ENCODE results near the gene ZNF638.
A peak's percentile ranks its signal among the peaks of the same experiment; 100 is the strongest.
"Not testable (repeated sequence)": the region's sequence is repeated elsewhere in the genome, so short reads cannot be mapped to it uniquely, and the experiment has no call there.

ZNF638 gene

DNA sequence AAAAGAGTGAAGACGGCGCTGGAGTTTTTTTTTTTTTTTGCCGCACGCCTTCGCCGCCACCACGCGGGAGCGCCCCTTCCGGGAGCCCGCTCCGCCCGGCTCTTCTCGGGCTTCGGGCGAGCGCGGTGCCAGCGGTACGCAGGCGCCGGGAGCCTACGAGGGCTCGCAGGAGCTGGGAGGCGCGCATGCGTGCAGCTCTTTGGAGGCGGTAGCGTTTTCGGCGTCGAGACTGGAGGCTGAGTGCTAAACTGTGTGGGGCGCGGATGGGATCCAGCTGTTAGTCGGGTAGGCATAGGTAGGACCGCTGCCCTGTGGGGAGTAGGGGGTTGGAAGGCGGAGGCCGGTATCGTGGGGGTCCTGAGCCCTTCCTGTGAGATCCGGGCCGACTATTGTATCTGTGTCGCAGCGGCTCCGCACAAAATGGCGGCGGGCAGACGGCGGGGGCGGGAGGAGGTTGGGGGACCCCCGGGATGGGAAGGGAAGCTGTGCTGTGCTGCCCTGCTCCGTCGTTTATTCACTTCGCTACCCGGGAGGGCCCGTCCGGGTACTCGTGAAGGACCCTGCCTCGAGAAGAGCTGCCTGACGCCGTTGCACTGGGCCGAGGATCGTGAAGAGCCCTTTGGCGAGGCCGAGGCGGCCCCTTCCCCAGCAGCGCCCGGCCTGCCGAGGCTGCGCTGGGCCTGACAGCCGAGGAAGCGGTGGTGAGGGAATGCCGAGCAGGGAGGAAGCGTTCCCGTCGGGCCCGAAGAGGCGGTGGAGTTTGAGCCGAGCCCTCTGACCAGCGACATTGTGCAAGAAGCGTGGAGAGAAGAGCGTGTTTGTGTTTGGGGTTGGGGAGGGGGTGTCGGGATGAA lies at the start of gene ZNF638:
Gene ZNF638 (plus strand): TSS at position 202 of the 854 bp plus-strand sequence. CDS start 17,173 bp downstream, outside the sequence.
- DNase-seq (ENCODE audit: low read depth in 2 of 2): peak; percentile 81 to 86

GRCh38 chr2:71281950-71282349 lies 49.6 kb upstream of the ZNF638 start:
- no peak for DNase-seq (ENCODE audit: low read depth in 2 of 2)

- DNase-seq (ENCODE audit: low read depth in 2 of 2): no peak
These were observed 49.1 kb upstream of the ZNF638 start for GRCh38 chr2:71282493-71282892.

DNA sequence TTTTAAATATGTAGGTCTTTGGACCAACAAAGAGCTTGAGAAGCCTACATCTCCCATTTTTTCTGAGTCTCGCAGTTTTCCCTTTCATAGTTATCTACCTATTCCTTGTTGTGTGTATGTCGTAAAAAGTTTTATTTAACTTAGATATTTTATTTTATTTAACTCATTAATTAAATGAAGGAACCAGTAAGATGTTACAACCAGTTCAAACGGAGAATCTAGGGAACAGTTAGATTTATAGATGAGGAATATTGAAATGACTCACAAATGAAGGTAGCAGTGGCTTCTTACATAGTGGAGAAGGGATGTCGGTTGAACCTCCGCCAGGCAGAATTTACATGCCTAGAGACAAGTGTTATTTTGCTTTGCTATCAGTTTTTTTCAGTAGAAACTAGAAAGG lies 48.5 kb upstream of the ZNF638 start:
- DNase-seq (ENCODE audit: low read depth in 2 of 2): no peak

- no peak for DNase-seq (ENCODE audit: low read depth in 2 of 2)
These were observed 45.9 kb upstream of the ZNF638 start for GRCh38 chr2:71285706-71286105.

GRCh38 chr2:71291398-71291797 lies 40.2 kb upstream of the ZNF638 start:
- DNase-seq (ENCODE audit: low read depth in 2 of 2): no peak

DNA sequence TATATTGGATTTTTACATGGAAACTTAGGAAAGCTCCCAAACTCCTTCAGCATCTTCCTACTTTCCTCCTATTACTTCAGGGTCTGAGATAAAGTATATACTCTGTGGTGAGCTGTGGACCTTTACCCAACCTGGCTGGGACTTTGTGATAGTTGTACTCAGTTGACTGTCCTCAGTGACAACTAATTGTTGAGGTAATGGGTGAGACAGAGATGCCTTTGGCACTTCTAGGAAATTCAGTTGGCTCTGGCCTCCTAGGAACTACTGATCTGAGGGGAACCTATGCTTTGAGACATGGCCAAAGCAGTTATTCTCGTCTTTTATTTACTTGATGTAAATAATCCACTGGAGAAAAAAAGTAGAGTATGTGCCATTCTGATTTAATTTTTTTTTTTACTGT lies 39.4 kb upstream of the ZNF638 start:
- DNase-seq (ENCODE audit: low read depth in 2 of 2): no peak

DNA sequence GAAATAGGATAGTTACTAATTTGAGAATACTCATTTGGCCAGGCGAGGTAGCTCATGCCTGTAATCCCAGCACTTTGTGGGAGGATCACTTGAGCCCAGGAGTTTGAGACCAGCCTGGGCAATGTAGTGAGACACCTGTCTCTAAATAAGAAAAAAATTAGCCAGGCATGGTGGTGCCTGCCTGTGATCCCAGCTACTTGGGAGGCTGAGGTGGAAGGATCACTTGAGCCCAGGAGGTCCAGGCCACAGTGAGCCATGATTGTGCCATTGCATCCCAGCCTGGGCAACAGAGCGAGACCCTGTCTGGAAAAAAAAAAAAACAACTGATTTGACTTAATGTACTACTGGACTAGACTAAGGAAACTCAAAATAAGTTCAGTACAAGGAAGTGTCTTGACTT lies 32.7 kb upstream of the ZNF638 start:
- DNase-seq (ENCODE audit: low read depth in 2 of 2): no peak

- no peak for DNase-seq (ENCODE audit: low read depth in 2 of 2)
These were observed 32.1 kb upstream of the ZNF638 start for GRCh38 chr2:71299507-71299906.

DNA sequence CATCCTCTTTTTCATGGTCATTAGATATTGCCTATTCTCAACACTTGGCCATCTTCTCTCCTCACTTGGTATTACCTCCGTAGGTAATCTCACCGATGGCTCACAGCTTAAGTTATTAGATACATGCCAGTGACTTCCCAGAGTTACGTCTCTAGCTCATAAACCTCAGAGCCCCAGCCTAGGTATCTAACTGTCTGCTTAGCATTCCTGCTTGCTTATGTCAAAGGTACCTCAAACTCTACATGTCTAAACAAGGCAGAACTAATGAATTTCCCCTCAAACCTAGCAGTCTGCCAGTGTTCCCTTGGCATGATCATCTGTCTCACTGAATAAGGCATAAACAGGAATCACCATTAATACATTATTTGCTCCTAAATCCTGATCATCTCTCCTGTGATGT lies 27.7 kb upstream of the ZNF638 start:
- no peak for DNase-seq (ENCODE audit: low read depth in 2 of 2)

- DNase-seq (ENCODE audit: low read depth in 2 of 2): no peak
These were observed 24.8 kb upstream of the ZNF638 start for GRCh38 chr2:71306762-71307161.

- no peak for DNase-seq (ENCODE audit: low read depth in 2 of 2)
These were observed 18.4 kb upstream of the ZNF638 start for GRCh38 chr2:71313016-71313766.

DNA sequence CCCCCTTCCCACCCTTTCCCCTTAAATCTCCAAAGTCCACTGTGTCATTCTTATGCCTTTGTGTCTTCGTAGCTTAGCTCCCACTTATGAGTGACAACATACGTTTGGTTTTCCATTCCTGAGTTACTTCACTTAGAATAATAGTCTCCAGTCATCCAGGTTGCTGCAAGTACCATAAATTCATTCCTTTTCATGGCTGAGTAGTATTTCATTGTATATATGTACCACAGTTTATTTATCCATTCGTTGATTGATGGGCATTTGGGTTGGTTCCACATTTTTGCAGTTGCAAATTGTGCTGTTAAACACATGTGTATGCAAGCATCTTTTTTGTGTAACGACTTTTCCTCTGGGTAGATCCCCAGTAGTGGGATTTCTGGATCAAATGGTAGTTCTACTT lies 14.5 kb upstream of the ZNF638 start:
- DNase-seq (ENCODE audit: low read depth in 2 of 2): no peak

GRCh38 chr2:71317900-71318299 lies 13.7 kb upstream of the ZNF638 start:
- not testable (repeated sequence) for DNase-seq (ENCODE audit: low read depth in 2 of 2)

DNA sequence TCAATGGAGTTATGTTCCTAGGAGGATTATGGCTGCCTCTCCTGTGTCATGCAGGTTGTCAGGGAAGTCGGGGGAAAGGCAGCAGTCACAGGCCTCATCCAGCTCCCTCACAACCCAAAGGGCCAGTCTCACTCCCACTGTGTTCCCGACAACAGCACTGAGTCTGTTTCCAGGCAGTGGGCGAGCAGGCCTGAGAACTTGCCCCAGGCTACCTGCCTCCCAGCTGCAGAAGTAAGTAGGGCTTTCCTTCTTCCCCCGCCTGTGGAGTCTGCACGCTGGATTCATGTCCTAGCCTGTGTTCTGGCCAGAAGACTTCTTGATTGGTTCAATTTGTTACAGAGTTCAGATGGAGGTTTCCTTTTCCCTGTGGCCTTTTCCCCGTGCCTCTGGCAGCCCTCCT lies 8.2 kb upstream of the ZNF638 start:
- DNase-seq (ENCODE audit: low read depth in 2 of 2): no peak

DNA sequence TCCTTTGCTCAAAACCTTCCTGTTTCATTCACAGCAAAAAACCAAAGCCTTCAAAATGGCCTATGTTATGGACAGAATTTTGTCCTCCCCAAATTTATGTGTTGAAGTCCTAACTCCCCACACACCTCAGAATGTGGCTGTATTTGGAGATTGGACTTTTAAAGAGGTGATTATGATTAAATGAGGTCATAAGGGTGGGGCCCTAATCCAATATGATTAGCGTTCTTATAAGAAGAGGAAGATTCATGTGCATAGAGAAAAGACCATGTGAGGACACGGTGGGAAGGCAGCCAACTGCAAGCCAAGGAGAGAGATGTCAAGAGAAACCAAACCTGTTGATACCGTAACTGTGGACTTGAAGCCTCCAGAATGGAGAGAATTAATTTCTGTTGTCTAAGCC lies 4.6 kb upstream of the ZNF638 start:
- no peak for DNase-seq (ENCODE audit: low read depth in 2 of 2)

GRCh38 chr2:71327916-71328315 lies 3.7 kb upstream of the ZNF638 start:
- no peak for DNase-seq (ENCODE audit: low read depth in 2 of 2)

GRCh38 chr2:71330155-71330554 lies 1.4 kb upstream of the ZNF638 start:
- no peak for DNase-seq (ENCODE audit: low read depth in 2 of 2)

DNA sequence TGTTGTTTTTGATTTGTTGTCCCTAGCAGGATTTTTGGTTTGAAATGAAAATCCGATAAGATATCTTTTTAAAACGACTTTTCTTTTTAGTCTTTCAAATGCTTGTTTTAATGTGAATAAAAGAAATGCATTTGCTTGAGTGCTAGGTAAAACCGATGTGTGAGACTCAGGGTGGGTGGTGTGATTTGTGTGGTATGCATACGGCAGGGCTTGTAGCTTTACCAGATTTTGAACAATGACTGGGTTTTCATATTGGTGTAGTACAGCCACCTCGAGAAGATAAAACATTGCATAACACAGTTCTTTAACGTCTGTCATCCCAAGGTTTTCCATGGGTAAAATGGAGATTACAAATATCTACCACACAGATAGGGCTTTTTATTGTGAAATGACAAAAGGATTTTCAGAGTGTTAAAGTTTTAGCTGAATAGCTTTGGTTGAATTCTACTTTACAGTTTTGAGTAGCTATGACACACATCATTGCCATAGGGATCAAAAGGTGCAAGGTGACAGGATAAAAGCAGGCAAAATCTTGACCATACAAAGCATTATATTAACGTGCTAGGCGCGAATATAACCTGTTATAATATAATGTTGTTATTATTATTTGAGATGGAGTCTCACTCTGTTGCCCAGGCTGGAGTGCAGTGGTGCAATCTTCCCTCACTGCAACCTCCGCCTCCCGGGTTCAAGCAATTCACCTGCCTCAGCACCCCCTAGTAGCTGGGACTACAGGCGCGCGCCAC lies 824 bp upstream of the ZNF638 start:
- DNase-seq (ENCODE audit: low read depth in 2 of 2): no peak

- DNase-seq (ENCODE audit: low read depth in 2 of 2): not testable (repeated sequence)
These were observed 326 bp upstream of the ZNF638 start for GRCh38 chr2:71331331-71331580.

DNA sequence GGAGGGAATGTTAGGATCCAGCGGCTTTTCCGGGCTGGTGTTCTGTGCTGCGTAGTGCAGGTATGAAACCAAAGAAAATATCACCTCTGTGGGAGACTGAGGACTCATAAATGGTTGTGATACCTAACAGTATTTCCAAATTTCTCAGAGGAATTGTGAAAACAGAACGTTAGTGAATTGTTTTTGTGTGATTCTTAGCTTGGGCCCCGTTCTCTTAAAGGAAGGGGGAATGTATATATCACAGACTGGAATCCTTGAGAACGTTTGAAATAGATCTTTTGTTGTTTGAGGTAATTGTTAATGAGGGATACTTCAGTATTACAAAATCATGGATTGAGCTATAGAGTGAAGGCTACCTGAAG lies 834 bp downstream of the ZNF638 start:
- DNase-seq (ENCODE audit: low read depth in 2 of 2): no peak

GRCh38 chr2:71333619-71334018 lies 2.0 kb downstream of the ZNF638 start:
- no peak for DNase-seq (ENCODE audit: low read depth in 2 of 2)

DNA sequence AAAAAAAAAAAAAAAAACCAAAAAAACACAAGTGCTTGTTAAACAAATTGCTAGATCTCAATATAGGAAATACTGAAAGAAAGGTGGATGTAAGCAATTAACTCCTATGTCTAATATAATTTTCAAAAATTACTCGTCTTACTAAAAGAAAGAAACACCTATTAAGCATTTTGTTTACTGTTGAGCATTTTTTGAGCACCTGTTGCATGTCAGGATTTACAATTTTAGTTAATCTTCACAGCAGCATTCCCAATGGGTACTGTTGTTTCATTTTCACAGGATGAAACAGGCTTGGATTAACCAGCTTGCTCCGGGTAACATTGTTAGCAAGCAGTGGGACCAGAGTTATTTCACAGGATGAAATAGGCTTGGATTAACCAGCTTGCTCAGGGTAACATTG lies 4.8 kb downstream of the ZNF638 start:
- no peak for DNase-seq (ENCODE audit: low read depth in 2 of 2)

Measured in stimulated activated CD8-positive, alpha-beta memory T cell treated with anti-CD3 and anti-CD28 coated beads, Interleukin-7, amount 100 ng/mL, for 1 hour (primary cell).